ENCODE data around the gene ALDH8A1.

DNA sequence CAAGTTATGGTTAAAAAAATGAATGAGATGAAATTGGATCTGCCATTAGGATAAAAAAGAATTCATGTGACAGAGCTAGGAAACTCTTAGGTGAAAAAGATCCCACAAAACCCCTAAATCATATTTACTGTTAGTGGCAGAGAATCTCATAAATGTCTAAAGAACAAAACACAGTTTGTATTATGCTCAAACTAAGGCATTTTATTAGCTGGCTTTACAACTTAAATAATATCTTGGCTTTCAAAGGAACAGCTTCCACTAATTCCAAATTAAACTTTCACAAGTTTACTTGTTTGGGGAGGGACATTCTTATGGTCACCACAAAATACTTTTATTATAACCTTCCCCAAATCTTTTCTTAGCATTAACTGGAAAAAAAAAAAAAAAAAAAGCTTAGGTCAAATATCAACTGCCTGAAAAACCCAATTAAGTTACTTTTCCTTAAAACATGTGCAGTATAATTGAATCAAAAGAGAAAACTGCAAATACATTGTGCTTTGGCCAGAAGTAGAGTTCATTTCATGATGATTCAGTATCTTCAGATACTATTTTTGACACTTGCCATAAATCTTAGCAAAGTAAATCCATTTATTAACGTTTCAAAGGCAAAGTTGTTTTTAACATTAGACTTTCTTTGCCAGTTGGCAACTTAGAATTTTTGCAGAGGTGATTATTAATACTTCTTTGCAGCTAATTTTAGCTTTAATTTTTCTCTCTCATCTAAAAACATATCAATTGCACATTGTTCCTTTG, 14.7 kb upstream of the ALDH8A1 start:
- TF ChIP-seq, protein P1, sequence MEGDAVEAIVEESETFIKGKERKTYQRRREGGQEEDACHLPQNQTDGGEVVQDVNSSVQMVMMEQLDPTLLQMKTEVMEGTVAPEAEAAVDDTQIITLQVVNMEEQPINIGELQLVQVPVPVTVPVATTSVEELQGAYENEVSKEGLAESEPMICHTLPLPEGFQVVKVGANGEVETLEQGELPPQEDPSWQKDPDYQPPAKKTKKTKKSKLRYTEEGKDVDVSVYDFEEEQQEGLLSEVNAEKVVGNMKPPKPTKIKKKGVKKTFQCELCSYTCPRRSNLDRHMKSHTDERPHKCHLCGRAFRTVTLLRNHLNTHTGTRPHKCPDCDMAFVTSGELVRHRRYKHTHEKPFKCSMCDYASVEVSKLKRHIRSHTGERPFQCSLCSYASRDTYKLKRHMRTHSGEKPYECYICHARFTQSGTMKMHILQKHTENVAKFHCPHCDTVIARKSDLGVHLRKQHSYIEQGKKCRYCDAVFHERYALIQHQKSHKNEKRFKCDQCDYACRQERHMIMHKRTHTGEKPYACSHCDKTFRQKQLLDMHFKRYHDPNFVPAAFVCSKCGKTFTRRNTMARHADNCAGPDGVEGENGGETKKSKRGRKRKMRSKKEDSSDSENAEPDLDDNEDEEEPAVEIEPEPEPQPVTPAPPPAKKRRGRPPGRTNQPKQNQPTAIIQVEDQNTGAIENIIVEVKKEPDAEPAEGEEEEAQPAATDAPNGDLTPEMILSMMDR (IDR thresholded peaks at IDR 0.05): no peak
- TF ChIP-seq EP300 (IDR thresholded peaks at IDR 0.05): no peak
